Tibial nerve (tissue), 4 donors: ENCODE data around the gene IYD. TPM values are rescaled to one million over a fixed set of nuclear protein-coding genes. Genes with fewer than 3 reads are reported as not detected.

Experiments
- DNase-seq, 2 donors: peaks; one replicate each; pipeline ENCODE4 v3.0.0-alpha.2; 2019; ENCODE audit warnings: low spot score in 2 of 2
- H3K27ac ChIP-seq, 4 donors: fragments of 200-600 bp; sonication (generic) in 3 of 4; one replicate each; pipeline ENCODE4 v1.5.1; 2017 to 2019; ENCODE audit warnings: mild to moderate bottlenecking in 1 of 4
- H3K27me3 ChIP-seq, 2 donors: fragments of 200-600 bp; sonication (generic) in 1 of 2; one replicate each; pipeline versions ENCODE4 v1.5.1 to v1.6.0; 2017 to 2019
- H3K36me3 ChIP-seq, 3 donors: fragments of 200-600 bp; sonication (generic); one replicate each; pipeline ENCODE4 v1.5.1; 2018 to 2019
- H3K4me1 ChIP-seq, 4 donors: fragments of 200-600 bp; sonication (generic) in 3 of 4; one replicate each; pipeline ENCODE4 v1.5.1; 2017 to 2019
- H3K4me3 ChIP-seq, 4 donors: fragments of 200-600 bp; sonication (generic) in 3 of 4; one replicate each; pipeline ENCODE4 v1.5.1; 2017 to 2019; ENCODE audit warnings: mild to moderate bottlenecking in 1 of 4, moderate library complexity in 1 of 4
- H3K9me3 ChIP-seq, 4 donors: fragments of 200-600 bp; sonication (generic) in 3 of 4; one replicate each; pipeline ENCODE4 v1.5.1; 2017 to 2019
- CTCF ChIP-seq, 5 experiments: fragments of 200-600 bp in 3 of 5; fragments of 450-650 bp in 2 of 5; sonication (generic) in 3 of 5; IDR thresholded peaks; one replicate each; pipeline ENCODE4 v1.5.1; 2016 to 2019; ENCODE audit warnings: antibody characterized with exemption in 5 of 5, mild to moderate bottlenecking in 3 of 5, moderate library complexity in 2 of 5
- EP300 ChIP-seq, 2 donors: sonication (generic); formaldehyde crosslinking; IDR thresholded peaks; one replicate each; pipeline ENCODE4 v1.6.1; 2017; ENCODE audit warnings: antibody characterized with exemption in 2 of 2, mild to moderate bottlenecking in 1 of 2
- POLR2A ChIP-seq, 2 donors: fragments of 450-650 bp; IDR thresholded peaks; one replicate each; pipeline ENCODE4 v1.6.1; 2017; ENCODE audit warnings: antibody characterized with exemption in 2 of 2, mild to moderate bottlenecking in 2 of 2, moderate library complexity in 2 of 2
- WGBS, 2 donors: methylation state at CpG; one replicate each; pipeline ENCODE4 v1.1.5; 2018; 5-methylcytosine and 5-hydroxymethylcytosine counted together
- total RNA-seq, 4 donors: library from RNA; depleted of rRNA; stranded (reverse); fragments of >200 nt; gene quantifications; one replicate each; pipeline ENCODE4 v1.1.0, GENCODE V29; 2016

IYD gene
- total RNA-seq, 4 donors from 2014 or later: under 0.01 TPM; not detected in 3

DNA sequence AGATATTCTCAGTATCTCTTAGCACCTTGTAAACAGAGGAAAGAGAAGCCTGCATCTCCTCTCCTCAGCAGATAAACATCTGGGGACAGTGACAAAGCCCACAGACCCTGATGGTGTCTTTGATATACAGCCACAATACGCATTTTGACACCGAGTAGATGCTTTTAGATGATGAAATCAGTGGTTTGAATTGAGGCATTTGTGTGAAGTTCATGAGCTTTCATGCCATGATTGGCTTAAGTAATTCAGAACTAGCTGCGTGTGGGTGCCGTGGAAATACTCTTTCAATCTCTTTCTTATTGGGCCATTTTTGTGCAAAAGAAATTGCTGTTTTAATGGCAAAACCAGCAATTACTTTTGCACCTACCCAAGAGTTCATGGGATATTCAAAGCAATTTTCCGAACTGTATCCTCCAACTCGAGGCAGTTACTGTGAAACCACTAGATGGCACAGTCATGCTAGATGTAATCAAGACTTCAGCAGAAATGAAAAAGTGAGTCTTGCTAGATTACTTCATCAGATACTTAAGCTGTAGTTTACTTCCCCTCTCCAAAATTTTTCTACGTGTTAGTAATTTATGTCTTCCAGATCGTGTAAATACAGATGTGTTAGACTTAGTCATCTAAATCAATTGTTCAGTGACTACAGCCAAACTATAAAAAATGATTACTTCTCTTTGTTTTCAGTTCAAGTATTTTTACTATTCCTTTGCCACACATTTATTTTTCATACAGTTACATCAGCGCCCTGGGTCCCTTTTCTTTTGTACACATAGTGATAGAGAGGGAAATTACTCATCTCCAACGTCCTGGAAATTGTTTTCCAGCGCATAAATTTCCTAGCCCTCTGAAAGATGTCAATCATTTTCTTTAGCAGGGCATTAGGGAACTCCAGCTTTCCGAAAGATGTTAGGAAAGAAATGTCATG is 49.4 kb downstream of the IYD start:
- DNase-seq: peak in 1 of 2 donors; percentile 59
- Histone ChIP-seq H3K27me3 (no peaks in the 10 kb centered on the region), H3K36me3 (no peaks in the 10 kb centered on the region), H3K4me1 (peaks cover 0 to 11% (median 2%) of the 10 kb centered on the region in 4 donors), H3K27ac (peak overlapping the region; percentile 49 to 71 (median 67)), H3K4me3 (peak overlapping the region; percentile 32 to 51 (median 43)), H3K9me3 (peaks cover 0 to 3% (median 0%) of the 10 kb centered on the region in 4 donors)
- TF ChIP-seq POLR2A (IDR thresholded peaks at IDR 0.05) (no peak), EP300 (IDR thresholded peaks at IDR 0.05) (peak in 1 of 2 donors; percentile 38), CTCF (IDR thresholded peaks at IDR 0.05) (peak; percentile 77 to 84 (median 81))
- 4 to 5% methylated on average over 12 of the region's 12 CpGs for WGBS, 2 donors

DNA sequence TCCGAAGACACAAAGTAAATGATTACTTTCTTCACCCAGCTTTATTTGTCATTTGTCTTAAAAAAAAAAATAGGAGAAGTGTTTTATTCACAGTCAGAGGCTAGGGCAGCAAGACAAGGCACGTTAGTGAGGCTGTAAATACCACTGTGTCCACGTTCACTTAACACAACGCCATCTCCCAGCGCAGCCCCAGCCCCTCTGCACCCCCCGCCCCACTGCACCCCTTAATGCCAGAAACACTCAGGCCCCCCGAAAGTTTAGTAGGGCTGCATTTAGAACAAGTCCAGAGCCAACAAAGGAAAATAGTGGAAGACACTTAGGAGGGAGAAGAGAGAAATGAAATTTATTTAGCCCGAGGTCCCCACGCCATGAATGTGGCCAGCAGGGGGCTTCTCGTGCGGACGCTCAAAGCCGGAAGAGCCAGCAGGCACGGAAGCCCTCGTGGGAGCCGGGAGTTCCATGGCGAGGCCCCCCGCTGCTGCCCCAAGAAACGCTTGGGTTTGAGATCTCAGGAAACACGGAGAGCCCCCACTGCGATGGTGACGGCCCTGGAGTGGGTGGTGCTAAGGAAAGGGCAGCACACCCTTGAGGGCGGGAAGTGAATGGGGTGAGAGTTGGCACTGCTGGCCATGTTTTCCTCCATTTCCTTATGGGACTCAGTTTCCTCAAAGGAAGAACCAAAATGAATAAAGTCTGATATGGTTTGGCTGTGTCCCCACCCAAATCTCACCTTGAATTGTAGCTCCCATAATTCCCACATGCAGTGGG is 50.2 kb downstream of the IYD start:
- H3K27ac ChIP-seq: peak overlapping the region; percentile 49 to 71 (median 67)
- DNase-seq: peak; percentile 36 to 67
- 5 to 8% methylated on average over 19 to 23 of the region's 23 CpGs for WGBS, 2 donors

GRCh38 chr6:150420428-150420827 is 51.6 kb downstream of the IYD start:
- H3K4me3 ChIP-seq: no peak overlapping the region
- H3K27me3 ChIP-seq: no peaks in the 10 kb centered on the region
- DNase-seq: no peak
- H3K4me1 ChIP-seq: peaks cover 0 to 11% (median 2%) of the 10 kb centered on the region in 4 donors
- no peaks in the 10 kb centered on the region for H3K36me3 ChIP-seq
- peaks cover 0 to 3% (median 0%) of the 10 kb centered on the region in 4 donors for H3K9me3 ChIP-seq
- TF ChIP-seq EP300 (IDR thresholded peaks at IDR 0.05) (no peak), POLR2A (IDR thresholded peaks at IDR 0.05) (no peak)
- WGBS, 2 donors: 98 to 100% methylated on average over 2 of the region's 2 CpGs
- H3K27ac ChIP-seq: no peak overlapping the region

More for the DNA sequence above, 50.2 kb downstream of the IYD start:
- Histone ChIP-seq H3K4me3 (peak overlapping the region; percentile 32 to 51 (median 43)), H3K9me3 (peaks cover 0 to 3% (median 0%) of the 10 kb centered on the region in 4 donors), H3K4me1 (peaks cover 0 to 11% (median 2%) of the 10 kb centered on the region in 4 donors), H3K27me3 (no peaks in the 10 kb centered on the region), H3K36me3 (no peaks in the 10 kb centered on the region)
- peak; percentile 70 to 84 (median 73) for TF ChIP-seq CTCF (IDR thresholded peaks at IDR 0.05)
- TF ChIP-seq POLR2A (IDR thresholded peaks at IDR 0.05): no peak

- no peak for DNase-seq
- peaks cover 0 to 3% (median 0%) of the 10 kb centered on the region in 4 donors for H3K9me3 ChIP-seq
- WGBS, 2 donors: 56 to 60% methylated on average over 3 of the region's 3 CpGs
- no peaks in the 10 kb centered on the region for H3K36me3 ChIP-seq
- peaks cover 0 to 11% (median 2%) of the 10 kb centered on the region in 4 donors for H3K4me1 ChIP-seq
- no peak overlapping the region for H3K4me3 ChIP-seq
- no peak overlapping the region for H3K27ac ChIP-seq
- H3K27me3 ChIP-seq: no peaks in the 10 kb centered on the region
- no peak for TF ChIP-seq CTCF (IDR thresholded peaks at IDR 0.05)
- TF ChIP-seq EP300 (IDR thresholded peaks at IDR 0.05): no peak
- TF ChIP-seq POLR2A (IDR thresholded peaks at IDR 0.05): no peak
Observed at GRCh38 chr6:150420926-150421325, 52.1 kb downstream of the IYD start.

DNA sequence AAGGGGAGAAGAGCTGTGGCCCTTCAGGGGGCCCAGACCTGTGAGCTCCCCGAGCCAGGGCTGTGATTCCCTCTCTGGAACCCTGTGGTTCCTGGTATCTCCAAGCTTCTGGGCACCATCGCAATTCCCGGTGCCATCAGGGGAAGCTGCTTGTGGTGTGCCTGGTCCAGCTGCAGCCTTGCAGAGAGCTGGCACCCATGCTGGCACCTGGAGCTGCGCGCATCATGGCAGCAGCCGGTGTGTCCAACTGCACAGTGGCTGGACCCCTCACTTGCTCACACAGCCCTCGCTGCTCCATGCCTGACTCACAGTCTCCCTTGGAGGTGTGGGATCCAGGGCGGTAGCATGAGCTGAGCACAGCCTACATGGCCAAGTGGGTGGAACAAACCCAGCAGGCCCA is 56.7 kb downstream of the IYD start:
- Histone ChIP-seq H3K36me3 (no peaks in the 10 kb centered on the region), H3K27me3 (no peaks in the 10 kb centered on the region), H3K27ac (no peak overlapping the region), H3K4me1 (no peaks in the 10 kb centered on the region), H3K9me3 (peaks cover 0 to under 1% (median 0%) of the 10 kb centered on the region in 4 donors), H3K4me3 (no peak overlapping the region)
- DNase-seq: no peak
- 97 to 98% methylated on average over 8 of the region's 8 CpGs for WGBS, 2 donors
- TF ChIP-seq CTCF (IDR thresholded peaks at IDR 0.05) (no peak), POLR2A (IDR thresholded peaks at IDR 0.05) (no peak), EP300 (IDR thresholded peaks at IDR 0.05) (no peak)
